HepG2 (cell line): Measurements from ENCODE around the gene USP24. TPM values are rescaled to one million over a fixed set of nuclear protein-coding genes. Genes with fewer than 3 reads are reported as not detected.

Source experiments
- ATF5 ChIP-seq: sonication (generic); formaldehyde crosslinking; IDR thresholded peaks from 2 replicates; pipeline ENCODE4 v1.4.0; 2020; ENCODE audit warnings: mild to moderate bottlenecking, low read depth, missing genetic modification reagents
- ELF3 ChIP-seq: IDR thresholded peaks from 2 replicates; pipeline ENCODE4 v1.6.1; 2016; ENCODE audit warnings: missing genetic modification reagents, missing compliant biosample characterization
- FOXO4 ChIP-seq: sonication (generic); formaldehyde crosslinking; conservative IDR thresholded peaks from 2 replicates; pipeline ENCODE4 v1.8.1; 2023; ENCODE audit warnings: missing genetic modification reagents
- HNF4G ChIP-seq, 2 experiments: sonication (generic) in 1 of 2; formaldehyde crosslinking in 1 of 2; IDR thresholded peaks; 2 replicates each; pipeline versions ENCODE4 v1.4.0 to v1.6.1; 2011 to 2020; ENCODE audit warnings: borderline replicate concordance in 2 of 2, low read depth in 2 of 2, mild to moderate bottlenecking in 2 of 2, low read length in 1 of 2, missing genetic modification reagents in 1 of 2, moderate library complexity in 1 of 2
- KAT7 ChIP-seq: IDR thresholded peaks from 2 replicates; pipeline ENCODE4 v1.6.1; 2018; ENCODE audit warnings: borderline replicate concordance, missing compliant biosample characterization
- MNT ChIP-seq: fragments of 450-650 bp; IDR thresholded peaks from 2 replicates; pipeline ENCODE4 v1.6.1; 2016
- MZF1 ChIP-seq: sonication (generic); formaldehyde crosslinking; IDR thresholded peaks from 2 replicates; pipeline ENCODE4 v1.8.1; 2023; ENCODE audit warnings: mild to moderate bottlenecking, missing genetic modification reagents, borderline replicate concordance
- NFE2L2 ChIP-seq: fragments of 150-350 bp; IDR thresholded peaks from 2 replicates; pipeline ENCODE4 v1.6.1; 2014; ENCODE audit warnings: low read length
- PHF5A ChIP-seq: IDR thresholded peaks from one replicate; pipeline ENCODE4 v1.6.1; 2018; ENCODE audit warnings: low read depth, missing genetic modification reagents; ENCODE audit not compliant: unreplicated experiment
- RARA ChIP-seq: IDR thresholded peaks from 2 replicates; pipeline ENCODE4 v1.6.1; 2016; ENCODE audit warnings: missing genetic modification reagents, missing compliant biosample characterization
- RFXANK ChIP-seq: IDR thresholded peaks from 2 replicates; pipeline ENCODE4 v1.6.1; 2016
- ZBTB20 ChIP-seq: sonication (generic); formaldehyde crosslinking; IDR thresholded peaks from 2 replicates; pipeline ENCODE4 v1.8.1; 2023; ENCODE audit warnings: missing genetic modification reagents, low read depth, mild to moderate bottlenecking, borderline replicate concordance
- ZBTB40 ChIP-seq, 2 experiments: fragments of 450-650 bp in 1 of 2; sonication (generic) in 1 of 2; formaldehyde crosslinking in 1 of 2; IDR thresholded peaks; 2 replicates each; pipeline versions ENCODE4 v1.6.1 to v1.8.0; 2016 to 2022; ENCODE audit warnings: antibody characterized with exemption in 1 of 2, mild to moderate bottlenecking in 1 of 2, missing genetic modification reagents in 1 of 2
- ZNF10 ChIP-seq: sonication (generic); formaldehyde crosslinking; IDR thresholded peaks from 2 replicates; pipeline ENCODE4 v1.4.0; 2020; ENCODE audit warnings: mild to moderate bottlenecking, low read depth, missing genetic modification reagents, borderline replicate concordance
- ZNF30 ChIP-seq: sonication (generic); formaldehyde crosslinking; IDR thresholded peaks from 2 replicates; pipeline ENCODE4 v1.5.0; 2020; ENCODE audit warnings: mild to moderate bottlenecking, missing genetic modification reagents
- polyA plus RNA-seq, 8 experiments: library from polyadenylated mRNA; depleted of rRNA in 3 of 8; stranded (reverse) in 7 of 8; unstranded in 1 of 8; fragments of >200 nt; fragmentation: Illumina TruSeq in 4 of 8; extraction: Trizol in 4 of 8; gene quantifications; 2 replicates each; pipeline versions ENCODE4 v1.2.1 to v1.2.3, GENCODE V29; 2011 to 2016; ENCODE audit warnings: low read depth in 4 of 8, missing spikeins in 1 of 8, mixed read lengths in 1 of 8; ENCODE audit not compliant: insufficient read depth in 1 of 8
- total RNA-seq, 5 experiments: library from RNA; depleted of rRNA; stranded (reverse); fragments of >200 nt; fragmentation: Illumina TruSeq; extraction: Trizol; gene quantifications; 2 replicates each; pipeline ENCODE4 v1.2.3, GENCODE V29; 2016; ENCODE audit warnings: low read depth in 1 of 5

USP24 gene
- total and polyA plus RNA-seq, 2 of the 13 experiments (the other 11 are each of a cell fraction or from before 2014, with no cell fraction given) = 18.8 to 47.6 TPM

DNA sequence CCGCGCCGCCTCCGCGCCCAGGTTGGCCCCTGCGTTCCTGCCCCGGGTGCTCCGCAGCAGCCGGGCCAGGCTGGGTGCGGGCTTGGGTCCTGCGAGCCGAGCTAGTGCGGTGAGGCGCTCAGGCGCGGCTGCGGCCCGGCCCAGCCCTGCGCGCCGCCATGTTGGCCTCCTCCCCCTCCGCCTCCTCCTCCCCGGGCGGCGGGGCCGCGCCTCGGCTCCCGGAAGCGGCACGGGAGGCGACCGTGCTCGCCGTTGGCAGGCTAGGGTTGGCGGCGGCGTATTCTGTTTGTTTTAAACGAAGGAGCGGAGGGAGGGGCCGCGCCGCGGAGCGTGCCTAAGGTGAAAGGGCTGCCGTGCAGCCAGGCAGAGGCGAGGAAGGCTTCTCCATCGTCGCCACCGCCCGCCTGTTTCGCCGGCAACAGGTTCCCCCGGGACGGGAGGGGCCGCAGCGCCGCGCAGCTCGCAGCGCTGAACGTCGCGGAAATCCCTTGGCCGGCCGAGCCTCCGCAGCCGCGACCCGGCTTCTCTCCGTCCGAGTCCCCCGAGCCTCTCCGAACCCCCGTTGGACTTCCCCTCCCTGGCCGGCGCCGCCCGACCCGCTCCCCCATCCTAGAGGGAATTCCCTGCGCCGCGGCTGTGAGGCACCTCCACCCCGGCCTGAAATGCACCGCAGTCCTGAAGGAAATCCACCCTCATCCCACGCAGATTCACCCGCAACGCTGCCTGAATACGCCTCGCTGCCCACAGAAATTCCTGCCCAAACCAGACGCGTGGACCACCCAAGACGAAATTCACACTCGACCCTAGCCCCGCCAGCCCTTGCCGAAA, at the start of gene USP24 (continued):
- TF ChIP-seq ZBTB40 (IDR thresholded peaks at IDR 0.05) (no peak), ZBTB40 (CRISPR knock-in tag; IDR thresholded peaks at IDR 0.05) (peak; percentile 70), HNF4G (IDR thresholded peaks at IDR 0.05; ENCODE audit: borderline replicate concordance, low read depth, low read length) (no peak), HNF4G (CRISPR knock-in tag; IDR thresholded peaks at IDR 0.05; ENCODE audit: borderline replicate concordance, low read depth) (no peak; the same call in 1 of the 2 replicates), KAT7 (CRISPR knock-in tag) (no peak), ZNF30 (CRISPR knock-in tag) (no peak), FOXO4 (CRISPR knock-in tag) (no peak), MZF1 (CRISPR knock-in tag) (no peak), PHF5A (CRISPR knock-in tag) (no peak), ZNF10 (CRISPR knock-in tag) (no peak), NFE2L2 (no peak), RARA (CRISPR knock-in tag) (peak; percentile 42), ZBTB20 (CRISPR knock-in tag) (no peak), MNT (no peak), ATF5 (CRISPR knock-in tag) (0 out of 2 replicates have a peak, but pooled peaks have one; percentile 11), ELF3 (CRISPR knock-in tag) (peak; percentile 91), RFXANK (CRISPR knock-in tag) (no peak)
